Caco-2 (cell line): Measurements from ENCODE around the gene NPAS3. TPM values are rescaled to one million over a fixed set of nuclear protein-coding genes. Genes with fewer than 3 reads are reported as not detected.

Source experiments
- BruUV-seq: library from RNA; stranded (reverse); fragments of 400-500 nt; replicated peaks from 2 replicates; lab custom pipeline; 2021; lab: Mats Ljungman, UMichigan
- CTCF ChIA-PET: fragments of 300-600 bp; sonication (Branson Sonifier 250); formaldehyde crosslinking; loops from one replicate; lab custom pipeline; 2022; ENCODE audit warnings: antibody characterized with exemption; lab: Charles Lee
- POLR2A ChIA-PET: fragments of 300-600 bp; sonication (Branson Sonifier 250); formaldehyde crosslinking; loops from one replicate; lab custom pipeline; 2022; ENCODE audit warnings: antibody characterized with exemption; lab: Charles Lee
- DNase-seq, 2 experiments: peaks; one replicate each; pipeline versions ENCODE4 v3.0.0 to v3.0.0-alpha.2; 2020 to 2022
- H3K27me3 ChIP-seq: replicated peaks from 2 replicates; pipeline ENCODE4 v1.6.0; 2011; ENCODE audit warnings: low read length; ENCODE audit not compliant: control insufficient read depth, insufficient read depth
- H3K36me3 ChIP-seq: 2 replicates; pipeline ENCODE4 v1.5.1; 2011; ENCODE audit warnings: low read length; ENCODE audit not compliant: control insufficient read depth, insufficient read depth
- H3K4me1 ChIP-seq: fragments of 250-450 bp; sonication (Bioruptor Pico); 2 replicates; pipeline ENCODE4 v1.5.1; 2020; ENCODE audit warnings: mild to moderate bottlenecking
- H3K4me3 ChIP-seq: 2 replicates; pipeline ENCODE4 v1.5.1; 2011; ENCODE audit warnings: low read depth, mild to moderate bottlenecking, control low read depth, low read length
- H3K9me3 ChIP-seq: fragments of 250-450 bp; sonication (Bioruptor Pico); 2 replicates; pipeline ENCODE4 v1.5.1; 2020; ENCODE audit warnings: mild to moderate bottlenecking, moderate library complexity
- H3K27ac Mint-ChIP-seq: one replicate; pipeline ENCODE4 v1.8.0; 2022; ENCODE audit warnings: mixed read lengths; ENCODE audit not compliant: unreplicated experiment
- H3K27me3 Mint-ChIP-seq: one replicate; pipeline ENCODE4 v1.8.0; 2022; ENCODE audit warnings: mixed read lengths; ENCODE audit not compliant: insufficient read depth, unreplicated experiment
- H3K36me3 Mint-ChIP-seq: one replicate; pipeline ENCODE4 v1.8.0; 2022; ENCODE audit warnings: mild to moderate bottlenecking, mixed read lengths; ENCODE audit not compliant: insufficient read depth, unreplicated experiment
- H3K4me1 Mint-ChIP-seq: one replicate; pipeline ENCODE4 v1.8.0; 2022; ENCODE audit warnings: low read depth, mixed read lengths; ENCODE audit not compliant: unreplicated experiment
- H3K4me3 Mint-ChIP-seq: one replicate; pipeline ENCODE4 v1.8.0; 2022; ENCODE audit warnings: mild to moderate bottlenecking, moderate library complexity, mixed read lengths; ENCODE audit not compliant: unreplicated experiment
- H3K9me3 Mint-ChIP-seq: one replicate; pipeline ENCODE4 v1.8.0; 2022; ENCODE audit warnings: mixed read lengths; ENCODE audit not compliant: unreplicated experiment
- intact Hi-C: fragments of 100-400 bp; cut with micrococcal nuclease; formaldehyde crosslinking; loops from one replicate; pipeline ENCODE4 v1.10.0; 2022; ENCODE audit not compliant: unreplicated experiment
- total RNA-seq: library from RNA; stranded (reverse); gene quantifications from 2 replicates; pipeline ENCODE4 v1.2.3, GENCODE V29; 2022
- TF ChIP-seq, protein P1 (sequence below), 2 experiments: fragments of 200-600 bp in 1 of 2; IDR thresholded peaks; 1 replicate in 1 of 2; 2 replicates in 1 of 2; pipeline versions ENCODE4 v1.5.1 to v1.8.0; 2011 to 2022; ENCODE audit warnings: antibody characterized with exemption in 1 of 2, control low read depth in 1 of 2, inconsistent platforms in 1 of 2, low read depth in 1 of 2, low read length in 1 of 2, mild to moderate bottlenecking in 1 of 2, moderate library complexity in 1 of 2; ENCODE audit not compliant: insufficient read depth in 1 of 2, severe bottlenecking in 1 of 2, unreplicated experiment in 1 of 2

NPAS3 gene
- total RNA-seq, 1 experiment from 2014 or later: not detected

DNA sequence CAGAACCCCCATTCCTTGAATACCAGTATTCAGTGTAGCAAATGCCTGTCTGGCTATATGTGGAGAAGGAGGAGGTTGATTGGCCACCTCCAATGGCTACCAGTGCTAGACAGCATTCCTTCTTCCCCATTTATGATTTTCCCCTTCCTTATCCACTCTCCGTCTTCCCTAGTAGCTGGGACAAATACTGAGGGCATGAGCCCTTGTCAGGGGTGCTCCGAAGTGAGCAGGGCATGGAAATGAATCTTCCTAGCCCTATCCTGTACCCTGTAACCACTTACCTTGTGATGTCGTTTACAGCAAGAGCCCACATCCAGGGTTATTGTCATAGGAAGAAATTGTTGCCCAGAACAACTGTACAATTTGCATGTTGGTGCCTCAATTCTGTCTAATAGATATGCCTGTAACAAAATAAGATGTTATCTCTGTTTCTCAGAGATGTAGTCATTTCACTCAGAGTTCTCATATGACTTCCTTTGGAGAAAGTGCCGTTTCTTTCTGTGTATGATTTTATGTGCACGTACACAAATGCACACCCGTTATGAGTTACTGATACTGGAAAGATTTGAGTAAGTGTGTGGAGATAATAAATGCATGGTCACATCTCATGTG, 588.5 kb downstream of the NPAS3 start:
- CTCF ChIA-PET: no interaction called here
- H3K36me3 Mint-ChIP-seq: no peaks in the 10 kb centered on the region
- POLR2A ChIA-PET: no interaction called here

GRCh38 chr14:33528655-33529054, 590.0 kb downstream of the NPAS3 start:
- Mint-ChIP-seq H3K27me3 (peaks cover 21% of the 10 kb centered on the region), H3K4me1 (no peaks in the 10 kb centered on the region), H3K9me3 (no peaks in the 10 kb centered on the region), H3K4me3 (no peak overlapping the region), H3K36me3 (no peaks in the 10 kb centered on the region), H3K27ac (no peak overlapping the region)
- POLR2A ChIA-PET: no interaction called here
- Histone ChIP-seq H3K36me3 (no peaks in the 10 kb centered on the region), H3K27me3 (no peaks in the 10 kb centered on the region; the same call in 1 of the 2 replicates), H3K9me3 (no peaks in the 10 kb centered on the region), H3K4me1 (no peaks in the 10 kb centered on the region), H3K4me3 (no peak overlapping the region)
- CTCF ChIA-PET: no interaction called here
- TF ChIP-seq, protein P1, sequence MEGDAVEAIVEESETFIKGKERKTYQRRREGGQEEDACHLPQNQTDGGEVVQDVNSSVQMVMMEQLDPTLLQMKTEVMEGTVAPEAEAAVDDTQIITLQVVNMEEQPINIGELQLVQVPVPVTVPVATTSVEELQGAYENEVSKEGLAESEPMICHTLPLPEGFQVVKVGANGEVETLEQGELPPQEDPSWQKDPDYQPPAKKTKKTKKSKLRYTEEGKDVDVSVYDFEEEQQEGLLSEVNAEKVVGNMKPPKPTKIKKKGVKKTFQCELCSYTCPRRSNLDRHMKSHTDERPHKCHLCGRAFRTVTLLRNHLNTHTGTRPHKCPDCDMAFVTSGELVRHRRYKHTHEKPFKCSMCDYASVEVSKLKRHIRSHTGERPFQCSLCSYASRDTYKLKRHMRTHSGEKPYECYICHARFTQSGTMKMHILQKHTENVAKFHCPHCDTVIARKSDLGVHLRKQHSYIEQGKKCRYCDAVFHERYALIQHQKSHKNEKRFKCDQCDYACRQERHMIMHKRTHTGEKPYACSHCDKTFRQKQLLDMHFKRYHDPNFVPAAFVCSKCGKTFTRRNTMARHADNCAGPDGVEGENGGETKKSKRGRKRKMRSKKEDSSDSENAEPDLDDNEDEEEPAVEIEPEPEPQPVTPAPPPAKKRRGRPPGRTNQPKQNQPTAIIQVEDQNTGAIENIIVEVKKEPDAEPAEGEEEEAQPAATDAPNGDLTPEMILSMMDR (IDR thresholded peaks at IDR 0.05; ENCODE audit: insufficient read depth in 1 of 2, low read depth in 1 of 2, low read length in 1 of 2, severe bottlenecking in 1 of 2, unreplicated experiment in 1 of 2): no peak
- no TSS peak for BruUV-seq
- DNase-seq: no peak
- intact Hi-C loops: no loop called here

More for the DNA sequence above, 588.5 kb downstream of the NPAS3 start:
- peaks cover 16% of the 10 kb centered on the region for H3K27me3 Mint-ChIP-seq
- intact Hi-C loops: no loop called here
- BruUV-seq: no TSS peak
- Histone ChIP-seq H3K9me3 (no peaks in the 10 kb centered on the region), H3K36me3 (no peaks in the 10 kb centered on the region), H3K4me3 (no peak overlapping the region), H3K4me1 (no peaks in the 10 kb centered on the region), H3K27me3 (no peaks in the 10 kb centered on the region; the same call in 1 of the 2 replicates)
- TF ChIP-seq, protein P1 (IDR thresholded peaks at IDR 0.05; ENCODE audit: insufficient read depth in 1 of 2, low read depth in 1 of 2, low read length in 1 of 2, severe bottlenecking in 1 of 2, unreplicated experiment in 1 of 2): no peak
- H3K9me3 Mint-ChIP-seq: no peaks in the 10 kb centered on the region
- no peak for DNase-seq
- no peaks in the 10 kb centered on the region for H3K4me1 Mint-ChIP-seq
- no peak overlapping the region for H3K4me3 Mint-ChIP-seq
- H3K27ac Mint-ChIP-seq: no peak overlapping the region

DNA sequence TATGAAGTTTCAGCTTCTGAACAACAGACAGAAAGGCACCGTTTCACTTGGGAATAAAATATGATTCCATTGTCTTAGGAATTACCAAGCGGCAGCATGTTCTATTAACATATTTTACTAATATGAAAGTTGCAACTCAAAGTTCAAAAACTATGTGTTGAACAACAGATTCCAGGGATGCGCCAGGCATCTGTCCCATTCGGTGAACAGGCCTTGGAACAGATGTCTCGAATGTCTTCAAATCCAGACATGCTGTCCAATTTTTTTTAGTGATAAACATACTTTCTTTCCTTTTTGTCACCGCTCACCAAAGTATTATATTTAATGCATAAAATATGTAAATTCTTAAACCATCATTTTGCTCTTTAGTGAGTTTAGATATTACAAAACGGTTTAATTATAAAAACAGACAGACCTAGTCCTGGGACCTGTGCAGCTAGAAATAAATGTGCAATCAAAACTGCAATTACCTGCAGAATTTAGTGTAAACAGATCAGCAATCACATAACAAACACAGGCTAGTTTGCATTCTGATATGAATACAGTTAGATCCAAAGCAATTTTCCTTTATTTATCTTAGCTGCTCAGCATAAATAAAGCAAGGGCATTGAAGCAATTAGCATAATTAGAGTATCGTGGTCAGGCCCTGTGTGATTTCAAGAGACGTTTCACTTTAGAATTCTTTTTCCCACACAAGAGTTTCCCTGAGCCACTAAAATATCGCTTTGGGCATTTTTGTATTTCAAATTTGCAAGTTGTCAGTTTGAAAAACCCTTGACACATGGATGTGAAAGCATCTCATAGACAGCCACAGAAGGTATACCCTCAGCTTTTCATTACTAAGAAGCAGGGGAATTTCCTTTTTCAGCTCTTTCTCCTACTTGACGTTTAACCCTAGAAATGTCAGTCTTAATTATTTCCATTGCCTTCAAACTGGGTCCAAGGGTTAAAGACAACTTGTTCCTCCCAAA, 591.4 kb downstream of the NPAS3 start:
- ChIA-PET POLR2A (no interaction called here), CTCF (no interaction called here)
- TF ChIP-seq, protein P1 (IDR thresholded peaks at IDR 0.05; ENCODE audit: insufficient read depth in 1 of 2, low read depth in 1 of 2, low read length in 1 of 2, severe bottlenecking in 1 of 2, unreplicated experiment in 1 of 2): no peak
- no peaks in the 10 kb centered on the region for H3K36me3 Mint-ChIP-seq
- Histone ChIP-seq H3K27me3 (no peaks in the 10 kb centered on the region; the same call in 1 of the 2 replicates), H3K9me3 (no peaks in the 10 kb centered on the region), H3K36me3 (no peaks in the 10 kb centered on the region), H3K4me1 (no peaks in the 10 kb centered on the region), H3K4me3 (no peak overlapping the region)
- no TSS peak for BruUV-seq
- no peak overlapping the region for H3K4me3 Mint-ChIP-seq
- no peak for DNase-seq
- no peak overlapping the region for H3K27ac Mint-ChIP-seq
- intact Hi-C loops: no loop called here
- H3K9me3 Mint-ChIP-seq: no peaks in the 10 kb centered on the region
- peaks cover 17% of the 10 kb centered on the region for H3K27me3 Mint-ChIP-seq
- H3K4me1 Mint-ChIP-seq: no peaks in the 10 kb centered on the region
